ENCODE results near the gene CELF2.

CELF2 gene

GRCh38 chr10:11280187-11280932, 262.7 kb downstream of the CELF2 start:
- Mint-ChIP-seq H3K9me3 (peaks cover 13% of the 10 kb centered on the region), H3K4me3 (no peak overlapping the region), H3K4me1 (peaks cover 35% of the 10 kb centered on the region), H3K27ac (no peak overlapping the region), H3K27me3 (ENCODE audit: low read depth, poor library complexity) (peaks cover 46% of the 10 kb centered on the region), H3K36me3 (ENCODE audit: low read depth) (peaks cover 7% of the 10 kb centered on the region)
- DNase-seq: no peak
- no peak for TF ChIP-seq CTCF (IDR thresholded peaks at IDR 0.05)

GRCh38 chr10:11282156-11282555, 264.5 kb downstream of the CELF2 start:
- H3K36me3 Mint-ChIP-seq (ENCODE audit: low read depth): peaks cover 7% of the 10 kb centered on the region
- H3K27ac Mint-ChIP-seq: no peak overlapping the region
- peaks cover 29% of the 10 kb centered on the region for H3K27me3 Mint-ChIP-seq (ENCODE audit: low read depth, poor library complexity)
- H3K9me3 Mint-ChIP-seq: peaks cover 13% of the 10 kb centered on the region
- no peak overlapping the region for H3K4me3 Mint-ChIP-seq
- no peak for DNase-seq
- no peak for TF ChIP-seq CTCF (IDR thresholded peaks at IDR 0.05)
- peaks cover 21% of the 10 kb centered on the region for H3K4me1 Mint-ChIP-seq

GRCh38 chr10:11282661-11283060, 265.0 kb downstream of the CELF2 start:
- no peak overlapping the region for H3K27ac Mint-ChIP-seq
- H3K36me3 Mint-ChIP-seq (ENCODE audit: low read depth): peaks cover 7% of the 10 kb centered on the region
- peaks cover 13% of the 10 kb centered on the region for H3K9me3 Mint-ChIP-seq
- no peak for DNase-seq
- TF ChIP-seq CTCF (IDR thresholded peaks at IDR 0.05): no peak
- peaks cover 17% of the 10 kb centered on the region for H3K4me1 Mint-ChIP-seq
- H3K4me3 Mint-ChIP-seq: no peak overlapping the region
- H3K27me3 Mint-ChIP-seq (ENCODE audit: low read depth, poor library complexity): peaks cover 24% of the 10 kb centered on the region

- no peak for DNase-seq
- TF ChIP-seq CTCF (IDR thresholded peaks at IDR 0.05): no peak
- Mint-ChIP-seq H3K27ac (no peak overlapping the region), H3K36me3 (ENCODE audit: low read depth) (peaks cover 4% of the 10 kb centered on the region), H3K27me3 (ENCODE audit: low read depth, poor library complexity) (peaks cover 20% of the 10 kb centered on the region), H3K9me3 (peaks cover 13% of the 10 kb centered on the region), H3K4me1 (peaks cover 4% of the 10 kb centered on the region), H3K4me3 (no peak overlapping the region)
These were observed 266.8 kb downstream of the CELF2 start for GRCh38 chr10:11284291-11285085.

- Mint-ChIP-seq H3K36me3 (ENCODE audit: low read depth) (no peaks in the 10 kb centered on the region), H3K9me3 (peaks cover 13% of the 10 kb centered on the region), H3K27ac (no peak overlapping the region), H3K4me1 (peaks cover 8% of the 10 kb centered on the region), H3K27me3 (ENCODE audit: low read depth, poor library complexity) (peaks cover 21% of the 10 kb centered on the region), H3K4me3 (no peak overlapping the region)
- DNase-seq: no peak
- TF ChIP-seq CTCF (IDR thresholded peaks at IDR 0.05): no peak
These were observed 267.5 kb downstream of the CELF2 start for GRCh38 chr10:11285171-11285570.
